ENCODE data around the gene DPYSL5.

DPYSL5 gene

GRCh38 chr2:26925100-26925791 lies 77.3 kb downstream of the DPYSL5 start:
- no peak for DNase-seq (ENCODE audit: low read depth)
- H3K4me3 ChIP-seq (ENCODE audit: low read depth, low read length), result no peak overlapping the region
- TF ChIP-seq CTCF (IDR thresholded peaks at IDR 0.05; ENCODE audit: control insufficient read depth, extremely low read depth, insufficient read depth), result no peak

- TF ChIP-seq CTCF (IDR thresholded peaks at IDR 0.05; ENCODE audit: control insufficient read depth, extremely low read depth, insufficient read depth), result no peak
- no peak overlapping the region for H3K4me3 ChIP-seq (ENCODE audit: low read depth, low read length)
- DNase-seq (ENCODE audit: low read depth), result no peak
Measured at GRCh38 chr2:26927221-26927620, 79.3 kb downstream of the DPYSL5 start.

- H3K4me3 ChIP-seq (ENCODE audit: low read depth, low read length), result no peak overlapping the region
- no peak for DNase-seq (ENCODE audit: low read depth)
- no peak for TF ChIP-seq CTCF (IDR thresholded peaks at IDR 0.05; ENCODE audit: control insufficient read depth, extremely low read depth, insufficient read depth)
Measured at GRCh38 chr2:26932974-26933373, 85.0 kb downstream of the DPYSL5 start.

GRCh38 chr2:26933431-26934334 lies 85.8 kb downstream of the DPYSL5 start:
- DNase-seq (ENCODE audit: low read depth), result no peak
- H3K4me3 ChIP-seq (ENCODE audit: low read depth, low read length), result no peak overlapping the region
- no peak for TF ChIP-seq CTCF (IDR thresholded peaks at IDR 0.05; ENCODE audit: control insufficient read depth, extremely low read depth, insufficient read depth)

GRCh38 chr2:26934335-26934724 lies 86.4 kb downstream of the DPYSL5 start:
- TF ChIP-seq CTCF (IDR thresholded peaks at IDR 0.05; ENCODE audit: control insufficient read depth, extremely low read depth, insufficient read depth), result no peak
- no peak for DNase-seq (ENCODE audit: low read depth)
- no peak overlapping the region for H3K4me3 ChIP-seq (ENCODE audit: low read depth, low read length)

GRCh38 chr2:26934985-26935384 lies 87.1 kb downstream of the DPYSL5 start:
- H3K4me3 ChIP-seq (ENCODE audit: low read depth, low read length), result no peak overlapping the region
- no peak for TF ChIP-seq CTCF (IDR thresholded peaks at IDR 0.05; ENCODE audit: control insufficient read depth, extremely low read depth, insufficient read depth)
- DNase-seq (ENCODE audit: low read depth), result no peak

All from LNCaP clone FGC (cell line).